Fibroblast of mammary gland (primary cell): ENCODE measurements around the gene PARD6B.
"Not testable (repeated sequence)": the region's sequence is repeated elsewhere in the genome, so short reads cannot be mapped to it uniquely, and the experiment has no call there.

Experiments used
- DNase-seq: peaks from one replicate; pipeline ENCODE4 v3.0.0-alpha.2; 2010; ENCODE audit warnings: low read depth
- H3K4me3 ChIP-seq: 2 replicates; pipeline ENCODE4 v1.5.1; 2011; ENCODE audit warnings: low read depth, mild to moderate bottlenecking, low read length, moderate library complexity; ENCODE audit not compliant: control insufficient read depth
- CTCF ChIP-seq: conservative IDR thresholded peaks from 2 replicates; pipeline ENCODE4 v1.5.1; 2011; ENCODE audit warnings: low read depth, low read length, inconsistent platforms; ENCODE audit not compliant: control insufficient read depth, insufficient read depth

Gene PARD6B

GRCh38 chr20:50777373-50777772 lies 46.0 kb downstream of the PARD6B start:
- no peak for DNase-seq
- H3K4me3 ChIP-seq = no peak overlapping the region
- TF ChIP-seq CTCF = no peak

GRCh38 chr20:50778994-50779393 lies 47.6 kb downstream of the PARD6B start:
- H3K4me3 ChIP-seq, DNase-seq: not testable (repeated sequence)

GRCh38 chr20:50783390-50783789 lies 52.0 kb downstream of the PARD6B start:
- no peak for DNase-seq
- H3K4me3 ChIP-seq = no peak overlapping the region
- no peak for TF ChIP-seq CTCF

- no peak overlapping the region for H3K4me3 ChIP-seq
Observed at GRCh38 chr20:50783903-50784302, 52.5 kb downstream of the PARD6B start.

GRCh38 chr20:50784464-50784863 lies 53.1 kb downstream of the PARD6B start:
- TF ChIP-seq CTCF = no peak
- DNase-seq = no peak
- H3K4me3 ChIP-seq = no peak overlapping the region

More at GRCh38 chr20:50783903-50784302, 52.5 kb downstream of the PARD6B start:
- no peak for DNase-seq
- no peak for TF ChIP-seq CTCF

- no peak for DNase-seq
- no peak overlapping the region for H3K4me3 ChIP-seq
- TF ChIP-seq CTCF = no peak
Observed at GRCh38 chr20:50786703-50787102, 55.3 kb downstream of the PARD6B start.

GRCh38 chr20:50787181-50787580 lies 55.8 kb downstream of the PARD6B start:
- H3K4me3 ChIP-seq = no peak overlapping the region
- no peak for TF ChIP-seq CTCF
- DNase-seq = no peak
